Stomach (tissue), 9 donors: ENCODE measurements around the gene SPAG6. TPM values are rescaled to one million over a fixed set of nuclear protein-coding genes. Genes with fewer than 3 reads are reported as not detected.
"Not testable (repeated sequence)": the region's sequence is repeated elsewhere in the genome, so short reads cannot be mapped to it uniquely, and the experiment has no call there.

Experiments
- DNase-seq, 2 donors: peaks; one replicate each; pipeline versions ENCODE4 v3.0.0 to v3.0.0-alpha.2; 2013 to 2019
- H3K27ac ChIP-seq, 5 donors: fragments of 200-600 bp in 4 of 5; sonication (generic) in 4 of 5; one replicate each; pipeline ENCODE4 v1.5.1; 2013 to 2019; ENCODE audit warnings: mild to moderate bottlenecking in 1 of 5, moderate library complexity in 1 of 5
- H3K27me3 ChIP-seq, 3 donors: fragments of 200-600 bp; sonication (generic); one replicate each; pipeline ENCODE4 v1.5.1; 2017 to 2019; ENCODE audit warnings: mixed run types in 1 of 3
- H3K36me3 ChIP-seq, 4 donors: fragments of 200-600 bp; sonication (generic); 1 replicate in 3 of 4; 2 replicates in 1 of 4; pipeline ENCODE4 v1.5.1; 2016 to 2019
- H3K4me1 ChIP-seq, 4 donors: fragments of 200-600 bp; sonication (generic); one replicate each; pipeline ENCODE4 v1.5.1; 2016 to 2019
- H3K4me3 ChIP-seq, 4 donors: fragments of 200-600 bp; sonication (generic) in 3 of 4; one replicate each; pipeline ENCODE4 v1.5.1; 2016 to 2019; ENCODE audit warnings: mild to moderate bottlenecking in 1 of 4
- H3K9me3 ChIP-seq, 4 donors: fragments of 200-600 bp; sonication (generic); one replicate each; pipeline ENCODE4 v1.5.1; 2016 to 2019
- EP300 ChIP-seq: sonication (generic); formaldehyde crosslinking; IDR thresholded peaks from one replicate; pipeline ENCODE4 v1.6.1; 2017; ENCODE audit warnings: antibody characterized with exemption
- POLR2A ChIP-seq, 4 donors: fragments of 450-650 bp; IDR thresholded peaks; one replicate each; pipeline ENCODE4 v1.6.1; 2016; ENCODE audit warnings: antibody characterized with exemption in 4 of 4, control low read depth in 2 of 4, mild to moderate bottlenecking in 1 of 4, moderate library complexity in 1 of 4
- POLR2AphosphoS5 ChIP-seq, 3 donors: sonication (generic); formaldehyde crosslinking; IDR thresholded peaks; one replicate each; pipeline ENCODE4 v1.6.1; 2016; ENCODE audit warnings: antibody characterized with exemption in 3 of 3
- WGBS, 5 donors: extraction: QIAGEN DNeasy Blood & Tissue Kit in 3 of 5; methylation state at CpG; one replicate each; pipeline versions ENCODE4 v1.1.5 to v1.1.7; 2013 to 2018; 5-methylcytosine and 5-hydroxymethylcytosine counted together
- intact Hi-C: fragments of 100-400 bp; cut with DNase I; formaldehyde crosslinking; loops from one replicate; pipeline ENCODE4 v1.15.1; 2023; ENCODE audit warnings: low total_unique reads
- polyA plus RNA-seq, 3 donors: library from polyadenylated mRNA; stranded (reverse); fragments of 200-250 nt; gene quantifications; one replicate each; pipeline ENCODE4 v1.2.3, GENCODE V29; 2013
- total RNA-seq, 5 donors: library from RNA; depleted of rRNA; stranded (reverse); fragments of >200 nt; gene quantifications; one replicate each; pipeline versions ENCODE4 v1.1.0 to v1.2.3, GENCODE V29; 2014 to 2016
- TF ChIP-seq, protein P1 (sequence below), 7 experiments: fragments of 450-650 bp in 4 of 7; fragments of 200-600 bp in 3 of 7; sonication (generic) in 3 of 7; IDR thresholded peaks; one replicate each; pipeline ENCODE4 v1.5.1; 2016 to 2019; ENCODE audit warnings: antibody characterized with exemption in 7 of 7, control low read depth in 2 of 7, mild to moderate bottlenecking in 1 of 7
- donor health status: healthy with polysubstance abuse.
- donor health status: Bipolar disorder and iron deficiency.
- donor health status: healthy.

SPAG6 gene
- total and polyA plus RNA-seq, 8 donors: not detected

DNA sequence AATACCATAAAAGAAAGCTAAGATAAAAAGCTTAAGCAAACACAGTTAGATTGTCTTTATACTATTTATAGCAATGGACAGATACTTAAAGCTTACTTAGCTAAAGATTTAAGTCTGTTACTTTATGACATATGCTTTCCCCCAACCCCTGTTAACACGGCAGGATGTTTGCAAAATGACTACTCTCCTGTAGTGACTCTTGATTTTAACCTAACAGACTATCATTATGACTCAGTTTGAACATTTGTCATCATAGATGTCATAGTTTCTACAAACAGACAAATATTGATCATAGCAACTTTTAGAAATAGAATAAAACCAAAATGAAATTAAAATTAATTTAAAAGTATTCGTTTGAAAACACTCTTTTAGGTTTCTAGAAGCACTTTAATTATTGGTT is 36.9 kb upstream of the SPAG6 start:
- no peaks in the 10 kb centered on the region for H3K36me3 ChIP-seq
- no peak overlapping the region for H3K4me3 ChIP-seq
- H3K4me1 ChIP-seq: no peaks in the 10 kb centered on the region
- no peaks in the 10 kb centered on the region for H3K27me3 ChIP-seq
- DNase-seq: no peak
- no peak overlapping the region for H3K27ac ChIP-seq
- intact Hi-C loops: no loop called here
- no peaks in the 10 kb centered on the region for H3K9me3 ChIP-seq
- WGBS, 5 donors: 50 to 70% (median 58%) methylated on average over 2 of the region's 2 CpGs
- TF ChIP-seq EP300 (no peak), POLR2AphosphoS5 (IDR thresholded peaks at IDR 0.05) (no peak), POLR2A (IDR thresholded peaks at IDR 0.05) (no peak)
- TF ChIP-seq, protein P1, sequence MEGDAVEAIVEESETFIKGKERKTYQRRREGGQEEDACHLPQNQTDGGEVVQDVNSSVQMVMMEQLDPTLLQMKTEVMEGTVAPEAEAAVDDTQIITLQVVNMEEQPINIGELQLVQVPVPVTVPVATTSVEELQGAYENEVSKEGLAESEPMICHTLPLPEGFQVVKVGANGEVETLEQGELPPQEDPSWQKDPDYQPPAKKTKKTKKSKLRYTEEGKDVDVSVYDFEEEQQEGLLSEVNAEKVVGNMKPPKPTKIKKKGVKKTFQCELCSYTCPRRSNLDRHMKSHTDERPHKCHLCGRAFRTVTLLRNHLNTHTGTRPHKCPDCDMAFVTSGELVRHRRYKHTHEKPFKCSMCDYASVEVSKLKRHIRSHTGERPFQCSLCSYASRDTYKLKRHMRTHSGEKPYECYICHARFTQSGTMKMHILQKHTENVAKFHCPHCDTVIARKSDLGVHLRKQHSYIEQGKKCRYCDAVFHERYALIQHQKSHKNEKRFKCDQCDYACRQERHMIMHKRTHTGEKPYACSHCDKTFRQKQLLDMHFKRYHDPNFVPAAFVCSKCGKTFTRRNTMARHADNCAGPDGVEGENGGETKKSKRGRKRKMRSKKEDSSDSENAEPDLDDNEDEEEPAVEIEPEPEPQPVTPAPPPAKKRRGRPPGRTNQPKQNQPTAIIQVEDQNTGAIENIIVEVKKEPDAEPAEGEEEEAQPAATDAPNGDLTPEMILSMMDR (IDR thresholded peaks at IDR 0.05): no peak

DNA sequence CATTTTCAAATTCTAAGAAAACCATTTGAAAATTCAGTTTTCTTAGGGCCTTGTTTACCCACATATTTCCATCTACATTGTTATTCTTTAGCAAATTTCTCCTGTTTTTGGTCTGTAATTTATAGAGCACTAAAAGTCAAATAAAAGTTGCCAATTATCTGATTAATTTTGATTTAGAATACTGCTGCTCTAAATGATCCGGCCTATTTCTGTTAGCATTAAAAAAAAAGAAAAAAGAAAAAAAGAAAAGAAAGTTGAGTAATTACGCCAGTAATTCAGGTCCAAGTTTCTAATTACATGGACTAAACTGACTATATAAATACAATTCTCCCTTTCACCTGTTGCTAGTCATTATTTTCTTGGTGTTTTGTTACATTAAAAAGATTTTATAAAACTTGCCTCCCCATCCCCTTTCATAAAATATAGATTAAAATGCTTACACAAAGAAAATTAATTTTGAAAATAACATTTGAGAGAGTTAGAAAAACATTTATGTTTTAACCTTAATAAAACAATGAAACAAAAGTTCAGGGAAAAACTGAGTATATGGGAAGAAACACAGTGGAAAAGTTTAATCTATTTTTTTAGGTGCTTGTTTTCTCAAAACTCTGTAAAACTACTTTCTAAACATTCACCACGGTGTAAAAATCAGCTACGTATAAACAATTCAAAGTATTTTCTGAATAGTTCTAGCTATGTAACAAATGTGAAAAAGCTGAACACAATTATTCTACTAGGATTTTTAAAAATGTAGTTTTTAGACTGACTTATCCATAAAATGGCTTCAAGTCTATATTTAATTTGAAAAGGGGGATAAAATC is 35.9 kb upstream of the SPAG6 start:
- 92 to 98% (median 96%) methylated on average over 4 of the region's 4 CpGs for WGBS, 5 donors
- TF ChIP-seq POLR2AphosphoS5 (IDR thresholded peaks at IDR 0.05) (no peak), EP300 (no peak), POLR2A (IDR thresholded peaks at IDR 0.05) (no peak)
- TF ChIP-seq, protein P1 (IDR thresholded peaks at IDR 0.05): no peak

DNA sequence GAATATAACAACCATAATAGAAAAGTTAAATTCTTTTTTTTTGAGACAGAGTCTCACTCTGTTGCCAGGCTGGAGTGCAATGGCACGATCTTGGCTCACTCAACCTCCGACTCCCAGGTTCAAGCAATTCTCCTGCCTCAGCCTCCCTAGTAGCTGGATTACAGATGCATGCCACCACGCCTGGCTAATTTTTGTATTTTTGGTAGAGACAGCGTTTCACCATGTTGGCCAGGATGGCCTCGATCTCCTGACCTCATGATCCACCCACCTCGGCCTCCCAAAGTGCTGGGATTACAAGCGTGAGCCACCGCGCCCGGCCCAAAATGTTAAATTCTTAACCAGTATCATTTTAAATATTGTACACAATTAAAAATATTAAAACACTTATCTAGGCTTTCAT is 35.3 kb upstream of the SPAG6 start:
- intact Hi-C loops, H3K36me3 ChIP-seq, H3K27ac ChIP-seq, H3K4me1 ChIP-seq, H3K27me3 ChIP-seq, DNase-seq, H3K9me3 ChIP-seq, H3K4me3 ChIP-seq: not testable (repeated sequence)
- 95 to 97% (median 96%) methylated on average over 10 of the region's 10 CpGs for WGBS, 5 donors

More for the DNA sequence above, 35.9 kb upstream of the SPAG6 start:
- no peaks in the 10 kb centered on the region for H3K27me3 ChIP-seq
- DNase-seq: no peak
- intact Hi-C loops: no loop called here
- H3K27ac ChIP-seq: no peak overlapping the region
- H3K4me1 ChIP-seq: no peaks in the 10 kb centered on the region
- H3K4me3 ChIP-seq: no peak overlapping the region
- no peaks in the 10 kb centered on the region for H3K9me3 ChIP-seq
- no peaks in the 10 kb centered on the region for H3K36me3 ChIP-seq

DNA sequence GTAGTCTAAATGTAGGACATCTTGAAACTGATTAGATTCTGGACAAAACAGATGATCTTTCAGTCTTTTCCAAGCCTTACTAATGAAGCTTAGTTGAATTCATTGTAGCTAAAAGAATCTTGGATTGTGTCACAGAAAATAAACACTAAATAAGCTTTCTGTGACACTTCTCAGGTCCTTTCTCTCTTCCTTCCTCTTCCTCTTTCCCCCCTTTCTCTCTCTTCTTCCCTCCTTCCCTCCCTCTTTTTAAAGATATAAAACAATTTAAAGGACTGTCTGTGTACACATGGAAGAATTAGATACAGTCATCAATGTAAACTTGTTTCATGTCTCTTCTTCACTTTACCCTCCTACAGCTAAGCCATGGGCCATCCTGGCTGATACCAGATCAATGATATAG is 34.4 kb upstream of the SPAG6 start:
- H3K27me3 ChIP-seq: no peaks in the 10 kb centered on the region
- H3K9me3 ChIP-seq: no peaks in the 10 kb centered on the region
- TF ChIP-seq EP300 (no peak), POLR2A (IDR thresholded peaks at IDR 0.05) (no peak)
- H3K36me3 ChIP-seq: no peaks in the 10 kb centered on the region
- intact Hi-C loops: no loop called here
- H3K4me3 ChIP-seq: no peak overlapping the region
- peaks cover 0 to 9% (median 4%) of the 10 kb centered on the region in 4 donors for H3K4me1 ChIP-seq
- DNase-seq: no peak
- no peak overlapping the region for H3K27ac ChIP-seq

DNA sequence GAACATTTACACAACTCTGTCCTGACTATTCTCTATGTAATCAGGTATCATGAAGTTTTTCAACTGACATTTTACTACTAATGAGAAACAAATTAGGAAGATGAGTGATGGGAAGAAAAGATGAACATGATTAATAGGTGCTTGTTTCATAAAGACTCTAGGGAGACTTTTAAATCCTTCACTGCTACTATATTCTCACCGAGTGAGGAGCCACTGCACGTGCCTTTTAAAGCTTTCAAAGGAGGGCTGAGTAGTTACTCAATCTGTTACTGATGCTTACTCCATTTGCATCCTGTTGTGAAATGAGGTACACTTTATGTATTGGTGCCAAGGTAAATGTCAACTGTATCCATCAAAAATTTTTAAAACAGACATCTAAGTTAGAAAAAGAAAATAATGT is 30.4 kb upstream of the SPAG6 start:
- TF ChIP-seq POLR2A (IDR thresholded peaks at IDR 0.05) (no peak), EP300 (no peak)
- intact Hi-C loops: no loop called here
- DNase-seq: no peak
- Histone ChIP-seq H3K9me3 (no peaks in the 10 kb centered on the region), H3K4me3 (peak overlapping the region in 1 of 4 donors; percentile 69), H3K27me3 (no peaks in the 10 kb centered on the region), H3K27ac (no peak overlapping the region), H3K4me1 (peaks cover 7 to 39% (median 24%) of the 10 kb centered on the region in 4 donors), H3K36me3 (no peaks in the 10 kb centered on the region)
- WGBS, 5 donors: 61 to 76% (median 65%) methylated on average over 2 of the region's 2 CpGs
